ENCODE measurements around the gene ADD2.

- TF ChIP-seq CTCF (IDR thresholded peaks at IDR 0.05; ENCODE audit: low read depth, low read length, poor library complexity, severe bottlenecking) (no peak), EZH2phosphoT487 (IDR thresholded peaks at IDR 0.05; ENCODE audit: borderline replicate concordance, low read length) (no peak)
These were observed 65.1 kb downstream of the ADD2 start for GRCh38 chr2:70702711-70703395.

All from DOHH2 (cell line).